K562 (cell line): Measurements from ENCODE around the gene NR5A2. TPM values are rescaled to one million over a fixed set of nuclear protein-coding genes. Genes with fewer than 3 reads are reported as not detected.

ENCODE experiments used
- ATAC-seq: fragments of 200-7000 bp; cut with Tn5 transposase; 3 replicates; pipeline ENCODE4 v1.9.1; 2020; ENCODE audit warnings: moderate library complexity
- BruUV-seq: library from RNA; stranded (reverse); fragments of 400-500 nt; replicated peaks from 2 replicates; lab custom pipeline; 2021; lab: Mats Ljungman, UMichigan
- CTCF ChIA-PET: fragments of 300-600 bp; formaldehyde crosslinking; extraction: SDS; loops from one replicate; lab custom pipeline; 2021; ENCODE audit warnings: low intra/inter-chr PET ratio; lab: Yijun Ruan, JAX
- POLR2A ChIA-PET: fragments of 300-600, 350-650 bp; sonication (Branson Sonifier 250); formaldehyde crosslinking; extraction: SDS; loops from one replicate; lab custom pipeline; 2021; ENCODE audit warnings: antibody characterized with exemption, inconsistent platforms; lab: Yijun Ruan, JAX
- DNase-seq, 4 experiments: peaks; one replicate each; pipeline versions ENCODE4 v3.0.0 to v3.0.0-alpha.2; 2011 to 2018; ENCODE audit warnings: low spot score in 3 of 4, mixed read lengths in 3 of 4; ENCODE audit errors: extremely low read depth in 1 of 4
- FAIRE-seq: peaks from 2 replicates; lab custom pipeline; 2011; peaks lifted over from hg19 to GRCh38; lab: Jason Lieb, UNC
- H2AFZ ChIP-seq: 2 replicates; pipeline ENCODE4 v1.6.0; 2011; ENCODE audit warnings: low read depth, low read length, control low read depth, inconsistent platforms
- H3K27ac ChIP-seq: fragments of 200-600 bp; 3 replicates; pipeline ENCODE4 v1.8.0; 2011; ENCODE audit warnings: low read depth, mild to moderate bottlenecking, control low read depth, inconsistent platforms, low read length, moderate library complexity, mixed read lengths; ENCODE audit errors: extremely low read depth
- H3K27me3 ChIP-seq, 2 experiments: fragments of 300-600 bp in 1 of 2; 2 replicates in 1 of 2; 3 replicates in 1 of 2; pipeline versions ENCODE4 v1.6.0 to v1.8.0; 2011; ENCODE audit warnings: inconsistent platforms in 2 of 2, low read length in 2 of 2, mild to moderate bottlenecking in 1 of 2, mixed read lengths in 1 of 2, moderate library complexity in 1 of 2; ENCODE audit not compliant: control insufficient read depth in 2 of 2, insufficient read depth in 2 of 2
- H3K36me3 ChIP-seq: fragments of 300-600 bp; 3 replicates; pipeline ENCODE4 v1.8.0; 2011; ENCODE audit warnings: mild to moderate bottlenecking, low read length, inconsistent platforms; ENCODE audit not compliant: control insufficient read depth, insufficient read depth
- H3K4me1 ChIP-seq, 2 experiments: fragments of 200-600 bp in 1 of 2; replicated peaks in 1 of 2; 2 replicates in 1 of 2; 3 replicates in 1 of 2; pipeline versions ENCODE4 v1.5.1 to v1.8.0; 2011; ENCODE audit warnings: inconsistent platforms in 2 of 2, low read length in 2 of 2, mild to moderate bottlenecking in 1 of 2, mixed read lengths in 1 of 2, moderate library complexity in 1 of 2; ENCODE audit not compliant: control insufficient read depth in 2 of 2, insufficient read depth in 2 of 2
- H3K4me2 ChIP-seq: 2 replicates; pipeline ENCODE4 v1.6.1; 2011; ENCODE audit warnings: low read length, control low read depth, inconsistent platforms, mixed read lengths; ENCODE audit not compliant: insufficient read depth
- H3K4me3 ChIP-seq: fragments of 200-600 bp; sonication (generic), shearing (Covaris generic); 2 replicates; pipeline ENCODE4 v1.5.1; 2016; ENCODE audit warnings: control low read depth, inconsistent platforms
- H3K79me2 ChIP-seq: fragments of 200-600 bp; 3 replicates; pipeline ENCODE4 v1.8.0; 2011; ENCODE audit warnings: low read length, inconsistent platforms; ENCODE audit not compliant: control insufficient read depth, insufficient read depth
- H3K9ac ChIP-seq, 2 experiments: 2 replicates each; pipeline versions ENCODE4 v1.6.0 to v1.6.1; 2011; ENCODE audit warnings: low read depth in 2 of 2, low read length in 2 of 2, control low read depth in 1 of 2, inconsistent platforms in 1 of 2, mild to moderate bottlenecking in 1 of 2, mixed read lengths in 1 of 2; ENCODE audit not compliant: insufficient read depth in 1 of 2
- H3K9me1 ChIP-seq: one replicate; pipeline ENCODE4 v1.6.0; 2011; ENCODE audit warnings: inconsistent platforms, mild to moderate bottlenecking, low read length, moderate library complexity; ENCODE audit not compliant: control insufficient read depth, insufficient read depth
- H3K9me3 ChIP-seq: replicated peaks from 2 replicates; pipeline ENCODE4 v1.5.1; 2011; ENCODE audit warnings: low read depth, low read length, inconsistent platforms; ENCODE audit not compliant: control insufficient read depth, insufficient read depth
- H4K20me1 ChIP-seq: replicated peaks from 2 replicates; pipeline ENCODE4 v1.6.1; 2011; ENCODE audit warnings: low read length, inconsistent platforms, mixed read lengths; ENCODE audit not compliant: control insufficient read depth, insufficient read depth
- ARID2 ChIP-seq: fragments of 450-650 bp; IDR thresholded peaks from 2 replicates; pipeline ENCODE4 v1.6.1; 2017; ENCODE audit warnings: antibody characterized with exemption, mild to moderate bottlenecking
- ATF1 ChIP-seq, 2 experiments: fragments of 450-650 bp in 1 of 2; IDR thresholded peaks; 2 replicates each; pipeline ENCODE4 v1.6.1; 2016; ENCODE audit warnings: missing compliant biosample characterization in 1 of 2, missing genetic modification characterization in 1 of 2
- KHSRP ChIP-seq: fragments of 450-650 bp; IDR thresholded peaks from 2 replicates; pipeline ENCODE4 v1.6.1; 2017
- NR3C1 ChIP-seq: sonication (generic); formaldehyde crosslinking; IDR thresholded peaks from 2 replicates; pipeline ENCODE4 v1.8.1; 2022; ENCODE audit warnings: missing genetic modification reagents
- SAP30 ChIP-seq: fragments of 200-600 bp; sonication (generic); IDR thresholded peaks from 2 replicates; pipeline ENCODE4 v1.6.1; 2012; ENCODE audit warnings: borderline replicate concordance, low read depth, mild to moderate bottlenecking, moderate library complexity, low read length, control low read depth, inconsistent platforms; ENCODE audit not compliant: insufficient read depth, poor library complexity, severe bottlenecking
- SMARCA4 ChIP-seq: fragments of 450-650 bp; IDR thresholded peaks from 2 replicates; pipeline ENCODE4 v1.6.1; 2016
- SRSF7 ChIP-seq: fragments of 200-400 bp; formaldehyde crosslinking; optimal IDR thresholded peaks from 2 replicates; pipeline ENCODE3; 2017; ENCODE audit warnings: mild to moderate bottlenecking, low read depth, low read length
- TAF7 ChIP-seq: fragments of 450-650 bp; IDR thresholded peaks from 2 replicates; pipeline ENCODE4 v1.6.1; 2016; ENCODE audit warnings: missing genetic modification characterization, missing compliant biosample characterization
- TFAM ChIP-seq: fragments of 250-450 bp; sonication (Bioruptor Pico); conservative IDR thresholded peaks from 2 replicates; pipeline ENCODE4 v1.5.0; 2021; ENCODE audit warnings: mild to moderate bottlenecking, moderate library complexity
- ZBTB8A ChIP-seq: fragments of 450-650 bp; IDR thresholded peaks from 2 replicates; pipeline ENCODE4 v1.6.1; 2018; ENCODE audit warnings: mild to moderate bottlenecking, moderate library complexity; ENCODE audit not compliant: partially characterized antibody
- ZKSCAN8 ChIP-seq: fragments of 200-800 bp; sonication (Bioruptor generic); IDR thresholded peaks from 2 replicates; pipeline ENCODE4 v1.6.1; 2016; ENCODE audit warnings: missing genetic modification characterization, missing compliant biosample characterization
- ZNF512 ChIP-seq: IDR thresholded peaks from 2 replicates; pipeline ENCODE4 v1.6.1; 2016; ENCODE audit warnings: missing genetic modification characterization, missing compliant biosample characterization
- WGBS: fragments of 100-300 bp; shearing (Covaris generic); methylation state at CpG from one replicate; pipeline ENCODE4 v1.1.6; 2016; ENCODE audit warnings: low coverage, mixed read lengths; ENCODE audit not compliant: insufficient coverage; ENCODE audit errors: missing lambda C conversion rate; 5-methylcytosine and 5-hydroxymethylcytosine counted together
- in situ Hi-C: fragments of 300-500 bp; cut with MboI; formaldehyde crosslinking; loops from 4 replicates; pipeline ENCODE4 v1.15.0; 2018; ENCODE audit warnings: inconsistent platforms, mixed read lengths
- intact Hi-C: fragments of 100-400 bp; cut with micrococcal nuclease; formaldehyde crosslinking; loops from 2 replicates; pipeline ENCODE4 v1.14.2; 2022
- polyA plus RNA-seq, 8 experiments: library from polyadenylated mRNA; depleted of rRNA in 4 of 8; stranded (reverse) in 5 of 8; unstranded in 3 of 8; fragments of >200 nt; fragmentation: Nextera tagmentation in 2 of 8; fragmentation: Illumina TruSeq in 1 of 8; extraction: Ambion mirVana in 2 of 8; extraction: Trizol in 1 of 8; gene quantifications; 2 replicates each; pipeline versions ENCODE4 v1.2.1 to v1.2.3, GENCODE V29; 2011 to 2014; ENCODE audit warnings: inconsistent platforms in 1 of 8, missing spikeins in 1 of 8
- total RNA-seq, 7 experiments: library from RNA; depleted of rRNA in 6 of 7; stranded (reverse); fragments of >200 nt in 6 of 7; fragmentation: Illumina TruSeq in 2 of 7; extraction: Trizol in 2 of 7; gene quantifications; 2 replicates each; pipeline versions ENCODE4 v1.2.1 to v1.2.3, GENCODE V29; 2011 to 2021; ENCODE audit warnings: low replicate concordance in 1 of 7

The NR5A2 gene
- total and polyA plus RNA-seq, 9 of the 15 experiments (the other 6 are each of a cell fraction or from before 2014, with no cell fraction given) = 0.13 to 0.40 (median 0.29) TPM

GRCh38 chr1:199978408-199978940, 49.0 kb upstream of the NR5A2 start (continued):
- TF ChIP-seq SAP30 (no peak), KHSRP (no peak)

GRCh38 chr1:199979071-199979470, 48.4 kb upstream of the NR5A2 start:
- CTCF ChIA-PET = no interaction called here
- TF ChIP-seq ARID2 = no peak
- no peak for TF ChIP-seq SRSF7
- TF ChIP-seq TFAM = no peak
- TF ChIP-seq TAF7 = no peak
- TF ChIP-seq ZBTB8A = no peak
- TF ChIP-seq ZNF512 (tag) = no peak
- TF ChIP-seq ZKSCAN8 = no peak
- TF ChIP-seq NR3C1 (CRISPR knock-in tag) = no peak
- no peak for TF ChIP-seq SMARCA4
- no peak for TF ChIP-seq ATF1 (CRISPR knock-in tag; IDR thresholded peaks at IDR 0.05)
- no peak for TF ChIP-seq ATF1 (tag; IDR thresholded peaks at IDR 0.05)
- TF ChIP-seq, all 486 proteins: peak for 0
- Histone ChIP-seq H3K79me2 (no peaks in the 10 kb centered on the region), H3K27ac (no peak overlapping the region), H2AFZ (no peak overlapping the region), H3K4me1 (no peaks in the 10 kb centered on the region), H3K4me3 (no peak overlapping the region), H3K27me3 (no peaks in the 10 kb centered on the region; a peak in 2 of 5 replicates), H3K9me3 (no peaks in the 10 kb centered on the region), H4K20me1 (no peaks in the 10 kb centered on the region; the same call in 1 of the 2 replicates), H3K36me3 (no peaks in the 10 kb centered on the region), H3K9ac (no peak overlapping the region), H3K4me2 (no peak overlapping the region), H3K9me1 (no peaks in the 10 kb centered on the region)
- intact Hi-C loops (no loop called here), in situ Hi-C loops (no loop called here)
- DNase-seq (no peak), FAIRE-seq (no peak), ATAC-seq (no peak)
- POLR2A ChIA-PET = no interaction called here
- WGBS = 0% methylated on average over 1 of the region's 1 CpG
- BruUV-seq = no TSS peak
